ENCODE measurements around the gene ZNF397.

DNA sequence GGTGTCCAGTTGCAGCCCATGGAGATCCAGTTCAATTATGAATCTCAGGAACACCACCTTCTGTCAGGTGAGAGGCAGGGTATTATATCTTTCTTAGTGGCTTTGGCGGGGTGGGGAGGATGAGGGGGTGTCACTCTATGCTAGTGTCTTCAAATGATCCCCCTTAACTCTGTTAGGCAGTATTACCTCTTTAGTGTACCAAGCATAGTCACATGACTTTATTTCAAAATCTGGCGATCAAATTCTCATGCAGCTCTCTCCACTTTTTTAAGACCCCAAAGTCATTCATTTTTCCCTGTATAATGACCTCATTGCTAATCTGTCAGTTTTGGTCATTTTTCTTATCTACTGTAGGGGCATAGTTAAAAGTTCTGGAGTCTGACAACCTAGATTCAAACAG lies 50.3 kb downstream of the ZNF397 start:
- TF ChIP-seq, protein P1, sequence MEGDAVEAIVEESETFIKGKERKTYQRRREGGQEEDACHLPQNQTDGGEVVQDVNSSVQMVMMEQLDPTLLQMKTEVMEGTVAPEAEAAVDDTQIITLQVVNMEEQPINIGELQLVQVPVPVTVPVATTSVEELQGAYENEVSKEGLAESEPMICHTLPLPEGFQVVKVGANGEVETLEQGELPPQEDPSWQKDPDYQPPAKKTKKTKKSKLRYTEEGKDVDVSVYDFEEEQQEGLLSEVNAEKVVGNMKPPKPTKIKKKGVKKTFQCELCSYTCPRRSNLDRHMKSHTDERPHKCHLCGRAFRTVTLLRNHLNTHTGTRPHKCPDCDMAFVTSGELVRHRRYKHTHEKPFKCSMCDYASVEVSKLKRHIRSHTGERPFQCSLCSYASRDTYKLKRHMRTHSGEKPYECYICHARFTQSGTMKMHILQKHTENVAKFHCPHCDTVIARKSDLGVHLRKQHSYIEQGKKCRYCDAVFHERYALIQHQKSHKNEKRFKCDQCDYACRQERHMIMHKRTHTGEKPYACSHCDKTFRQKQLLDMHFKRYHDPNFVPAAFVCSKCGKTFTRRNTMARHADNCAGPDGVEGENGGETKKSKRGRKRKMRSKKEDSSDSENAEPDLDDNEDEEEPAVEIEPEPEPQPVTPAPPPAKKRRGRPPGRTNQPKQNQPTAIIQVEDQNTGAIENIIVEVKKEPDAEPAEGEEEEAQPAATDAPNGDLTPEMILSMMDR (IDR thresholded peaks at IDR 0.05 in 2 of 3, conservative IDR thresholded peaks at IDR 0.05 in 1 of 3; ENCODE audit: borderline replicate concordance in 1 of 3, insufficient read depth in 1 of 3, low read depth in 2 of 3, low read length in 2 of 3), result no peak
- TF ChIP-seq EZH2 (IDR thresholded peaks at IDR 0.05), result no peak
- no peak for TF ChIP-seq CBX3 (IDR thresholded peaks at IDR 0.05; ENCODE audit: low read depth)
